GM12801 (cell line): ENCODE results near the gene PHF10.

Experiments
- TF ChIP-seq, protein P1 (sequence below): IDR thresholded peaks from one replicate; pipeline ENCODE4 v1.5.1; 2011; ENCODE audit warnings: control low read depth; ENCODE audit not compliant: insufficient read length; ENCODE audit errors: extremely low read depth

Gene PHF10

DNA sequence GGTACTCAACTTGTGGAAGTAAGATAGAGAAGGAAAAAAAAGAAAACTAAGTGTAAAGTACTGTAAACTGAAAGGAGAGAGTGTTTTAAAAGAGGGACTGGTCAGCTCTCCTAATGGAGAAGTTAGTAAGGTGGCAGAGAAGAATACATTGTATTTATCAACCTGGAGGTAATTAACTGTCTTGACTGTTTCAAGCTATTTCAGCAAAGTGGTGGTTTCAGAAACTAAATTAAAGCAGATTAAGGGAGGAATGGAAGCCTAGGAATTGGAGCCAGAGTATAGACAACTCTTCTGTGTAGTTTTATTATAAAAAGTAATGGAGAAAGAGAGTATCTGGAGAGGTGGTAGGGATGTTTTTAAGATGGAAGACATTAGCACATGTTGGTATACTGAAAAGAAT, 2.7 kb upstream of the PHF10 start:
- TF ChIP-seq, protein P1, sequence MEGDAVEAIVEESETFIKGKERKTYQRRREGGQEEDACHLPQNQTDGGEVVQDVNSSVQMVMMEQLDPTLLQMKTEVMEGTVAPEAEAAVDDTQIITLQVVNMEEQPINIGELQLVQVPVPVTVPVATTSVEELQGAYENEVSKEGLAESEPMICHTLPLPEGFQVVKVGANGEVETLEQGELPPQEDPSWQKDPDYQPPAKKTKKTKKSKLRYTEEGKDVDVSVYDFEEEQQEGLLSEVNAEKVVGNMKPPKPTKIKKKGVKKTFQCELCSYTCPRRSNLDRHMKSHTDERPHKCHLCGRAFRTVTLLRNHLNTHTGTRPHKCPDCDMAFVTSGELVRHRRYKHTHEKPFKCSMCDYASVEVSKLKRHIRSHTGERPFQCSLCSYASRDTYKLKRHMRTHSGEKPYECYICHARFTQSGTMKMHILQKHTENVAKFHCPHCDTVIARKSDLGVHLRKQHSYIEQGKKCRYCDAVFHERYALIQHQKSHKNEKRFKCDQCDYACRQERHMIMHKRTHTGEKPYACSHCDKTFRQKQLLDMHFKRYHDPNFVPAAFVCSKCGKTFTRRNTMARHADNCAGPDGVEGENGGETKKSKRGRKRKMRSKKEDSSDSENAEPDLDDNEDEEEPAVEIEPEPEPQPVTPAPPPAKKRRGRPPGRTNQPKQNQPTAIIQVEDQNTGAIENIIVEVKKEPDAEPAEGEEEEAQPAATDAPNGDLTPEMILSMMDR, result no peak

DNA sequence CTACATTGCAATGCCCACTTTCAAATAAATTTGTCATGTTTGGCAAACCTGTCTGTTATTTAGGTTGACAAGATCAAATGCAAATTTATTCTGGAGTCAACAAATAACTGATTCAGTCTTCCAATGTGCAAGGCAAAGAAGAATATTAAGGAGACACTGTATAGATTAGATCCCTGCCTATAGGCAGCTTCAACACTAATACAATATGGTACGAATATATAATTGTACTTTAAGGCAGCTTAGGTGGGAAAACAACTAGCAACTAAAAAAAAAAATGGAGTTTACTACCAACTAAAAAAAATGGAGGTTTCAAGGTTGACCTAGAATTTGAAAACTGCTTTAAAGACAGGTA, 1.7 kb upstream of the PHF10 start:
- TF ChIP-seq, protein P1, result no peak

DNA sequence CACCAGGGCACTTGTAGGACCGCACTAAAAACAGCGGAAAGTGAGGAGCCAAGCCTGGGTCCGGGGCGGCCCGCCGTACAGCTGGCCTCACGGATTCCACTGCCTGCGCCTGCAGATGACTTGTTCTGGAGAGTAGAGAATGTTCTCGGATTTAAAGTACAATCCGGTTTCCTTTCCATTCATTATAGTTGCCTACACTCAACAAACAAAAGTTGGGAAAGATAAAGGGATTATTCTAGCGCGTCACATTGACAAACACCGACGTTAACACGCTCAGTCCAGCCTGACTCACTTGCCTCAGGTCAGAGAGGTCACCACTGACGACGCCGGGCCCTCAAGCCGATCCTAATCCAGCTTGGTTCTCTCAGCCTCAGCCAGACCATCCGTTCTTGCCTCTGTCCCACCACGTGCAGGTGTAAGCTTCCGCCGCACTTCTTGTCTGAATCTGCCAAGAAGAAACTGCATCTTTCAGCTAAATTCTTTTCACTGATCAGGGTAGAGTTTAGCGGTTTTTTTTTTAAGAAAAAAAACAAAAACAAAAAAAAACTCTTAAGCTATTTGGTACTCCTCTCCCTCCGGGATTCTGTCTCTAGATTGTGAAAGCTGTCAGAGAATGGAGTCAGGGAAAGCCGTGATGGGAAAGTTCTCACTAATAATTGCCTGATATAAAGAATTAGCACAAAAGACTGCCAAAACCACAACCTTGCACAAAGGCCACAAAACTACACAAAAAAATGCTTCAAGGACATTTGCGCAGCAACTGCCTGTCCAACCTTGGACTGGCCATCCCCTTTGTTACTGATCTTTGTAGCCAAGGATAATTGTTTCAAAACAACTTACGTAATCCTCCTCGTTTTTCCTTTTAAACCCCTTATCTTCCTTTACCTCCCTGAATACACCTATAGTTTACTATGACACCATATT, 1.1 kb upstream of the PHF10 start:
- TF ChIP-seq, protein P1, result no peak

DNA sequence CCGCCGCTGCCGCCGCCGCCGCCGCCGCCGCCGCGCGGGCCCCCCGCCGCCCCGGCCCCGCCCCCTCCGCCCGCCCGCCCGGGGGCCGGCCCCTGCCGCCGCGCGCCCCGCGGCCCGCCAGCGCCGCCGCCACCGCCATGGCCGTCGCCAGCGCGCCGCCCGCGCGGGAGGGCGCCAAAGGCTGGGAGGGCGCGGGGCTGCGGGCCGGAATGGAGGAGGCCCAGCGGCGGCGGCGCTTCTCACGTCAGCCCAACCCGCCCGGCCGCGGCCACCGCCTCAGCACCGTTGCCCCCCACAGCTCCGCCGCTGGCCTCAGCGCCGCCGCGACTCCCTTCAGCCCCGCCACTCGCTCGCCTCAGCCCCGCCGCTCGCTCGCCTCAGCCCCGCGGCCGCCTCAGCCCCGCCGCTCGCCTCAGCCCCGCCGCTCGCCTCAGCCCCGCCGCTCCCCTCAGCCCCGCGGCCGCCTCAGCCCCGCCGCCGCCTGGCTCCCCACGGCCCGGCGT, 258 bp downstream of the PHF10 start:
- TF ChIP-seq, protein P1, result no peak

DNA sequence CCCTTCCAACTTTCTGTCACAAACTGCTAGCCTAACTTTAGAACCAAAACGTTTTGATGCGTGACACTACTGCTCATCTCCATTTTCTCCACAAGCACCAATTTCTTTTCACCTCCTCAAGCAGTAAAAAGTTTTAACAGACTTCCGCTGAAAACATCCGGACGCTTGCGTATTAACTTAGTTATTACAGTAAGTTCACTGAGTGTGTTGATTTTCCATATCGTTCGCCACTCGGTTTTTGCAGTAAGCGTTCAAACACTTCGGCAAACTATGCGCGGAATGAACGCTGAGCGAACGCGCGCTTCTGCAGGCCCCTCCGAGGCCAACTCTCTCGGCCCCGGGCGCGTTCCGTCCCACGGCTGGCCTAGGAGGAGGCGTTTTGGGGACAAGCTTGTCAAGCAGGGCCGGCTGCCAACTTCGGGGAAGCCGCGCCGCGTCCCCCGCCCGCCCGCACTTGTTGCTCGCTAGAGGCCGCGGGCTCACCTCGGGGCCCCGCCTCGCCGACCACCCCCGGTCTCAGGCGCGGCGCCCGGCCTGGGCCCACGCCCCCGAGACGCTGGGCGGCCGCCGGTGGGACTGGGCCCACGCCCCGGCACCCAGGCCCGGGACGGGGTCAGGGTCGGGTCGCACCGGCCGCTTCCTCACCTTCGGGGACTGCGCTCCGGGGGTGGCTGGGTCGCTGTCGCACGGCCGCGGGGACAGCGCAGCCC, 945 bp downstream of the PHF10 start:
- TF ChIP-seq, protein P1, result no peak

DNA sequence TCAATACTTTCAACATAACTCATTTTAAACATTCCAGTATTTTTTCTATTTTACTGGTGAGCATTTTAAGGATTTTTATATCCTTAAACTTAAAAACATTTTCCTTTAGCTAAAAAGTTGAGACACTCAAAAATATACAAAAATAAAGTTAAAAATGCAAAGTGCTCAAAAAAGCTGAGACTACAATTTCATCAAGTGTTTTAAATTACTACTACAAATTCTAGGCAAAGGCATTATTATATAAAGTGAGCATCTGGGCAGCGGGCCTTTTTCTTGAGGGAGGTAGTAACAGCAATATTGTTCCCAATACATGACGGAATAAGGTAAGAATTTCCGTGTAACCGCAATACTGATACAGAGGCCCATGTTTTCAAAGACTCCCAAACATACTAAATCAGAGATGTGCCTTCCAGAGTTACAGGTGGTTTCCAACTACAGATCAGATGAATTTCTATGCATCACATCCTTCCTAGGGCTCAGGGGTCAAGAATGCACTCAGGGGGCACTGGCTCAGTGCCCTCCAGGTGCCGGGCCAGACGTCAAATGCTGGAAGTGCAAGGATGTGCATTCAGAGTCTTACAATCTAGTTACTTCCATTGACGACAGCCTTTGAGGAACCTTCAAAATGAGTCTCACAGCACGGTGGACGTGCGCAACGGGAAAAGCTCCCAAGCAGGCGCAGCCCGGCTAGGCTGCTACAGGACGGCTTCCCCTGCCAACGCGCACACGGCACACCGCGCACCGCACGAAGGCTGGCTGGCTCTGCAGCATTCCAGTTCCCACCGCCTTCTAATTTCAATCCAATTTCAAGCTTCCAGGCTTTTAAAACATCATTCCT, 1.7 kb downstream of the PHF10 start:
- TF ChIP-seq, protein P1, result no peak
